Measurements from ENCODE around the gene BUB3. TPM values are rescaled to one million over a fixed set of nuclear protein-coding genes. Genes with fewer than 3 reads are reported as not detected.
A peak's percentile ranks its signal among the peaks of the same experiment; 100 is the strongest.

The BUB3 gene
- total RNA-seq, 1 donor, result 134 TPM

DNA sequence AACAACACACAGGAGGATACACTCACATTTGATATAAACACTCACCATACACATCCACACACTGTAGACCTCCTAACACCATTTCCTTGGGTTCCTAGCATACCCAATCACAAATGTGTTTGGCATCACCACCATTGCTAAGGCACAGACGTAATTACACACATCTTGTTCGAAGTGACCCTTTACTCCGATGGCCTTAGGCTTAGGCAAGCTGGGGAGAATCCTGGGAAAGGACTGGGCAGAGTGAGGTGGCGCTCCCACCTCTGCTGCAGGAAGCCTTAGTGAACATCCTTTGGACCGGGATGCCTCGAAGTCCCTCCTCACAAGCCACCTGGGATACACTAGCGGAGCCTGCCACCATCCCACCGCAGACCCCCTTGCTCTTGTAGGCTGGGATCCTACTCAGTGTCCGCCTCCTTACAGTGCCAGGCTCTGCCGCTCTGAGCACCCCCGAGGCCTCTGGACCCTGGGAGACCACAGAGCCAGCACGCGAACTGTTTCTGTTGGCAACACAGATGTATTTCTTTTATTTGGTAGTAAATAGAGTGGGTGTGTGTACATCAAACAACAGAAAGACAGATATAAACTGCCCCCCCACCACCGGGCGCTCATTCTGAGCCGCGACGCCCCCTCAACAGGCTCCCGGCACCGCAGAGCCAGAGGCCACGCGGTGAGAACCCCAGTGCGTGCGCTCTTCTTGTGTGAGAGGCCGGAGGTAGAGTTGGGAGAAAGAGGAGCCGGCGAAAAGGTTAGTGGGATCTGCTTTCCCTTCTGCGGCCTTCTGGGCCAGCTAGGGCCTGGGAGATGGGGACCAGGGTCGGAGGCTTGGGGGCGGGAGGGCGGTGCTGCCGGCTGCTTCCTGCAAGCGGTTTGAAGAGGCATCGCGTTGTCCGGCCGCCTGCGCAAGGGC is 12.2 kb upstream of the BUB3 start:
- no peak for DNase-seq (ENCODE audit: low read depth)
- no peak overlapping the region for H3K4me3 ChIP-seq (ENCODE audit: low read depth, low read length)
- TF ChIP-seq, protein P1, sequence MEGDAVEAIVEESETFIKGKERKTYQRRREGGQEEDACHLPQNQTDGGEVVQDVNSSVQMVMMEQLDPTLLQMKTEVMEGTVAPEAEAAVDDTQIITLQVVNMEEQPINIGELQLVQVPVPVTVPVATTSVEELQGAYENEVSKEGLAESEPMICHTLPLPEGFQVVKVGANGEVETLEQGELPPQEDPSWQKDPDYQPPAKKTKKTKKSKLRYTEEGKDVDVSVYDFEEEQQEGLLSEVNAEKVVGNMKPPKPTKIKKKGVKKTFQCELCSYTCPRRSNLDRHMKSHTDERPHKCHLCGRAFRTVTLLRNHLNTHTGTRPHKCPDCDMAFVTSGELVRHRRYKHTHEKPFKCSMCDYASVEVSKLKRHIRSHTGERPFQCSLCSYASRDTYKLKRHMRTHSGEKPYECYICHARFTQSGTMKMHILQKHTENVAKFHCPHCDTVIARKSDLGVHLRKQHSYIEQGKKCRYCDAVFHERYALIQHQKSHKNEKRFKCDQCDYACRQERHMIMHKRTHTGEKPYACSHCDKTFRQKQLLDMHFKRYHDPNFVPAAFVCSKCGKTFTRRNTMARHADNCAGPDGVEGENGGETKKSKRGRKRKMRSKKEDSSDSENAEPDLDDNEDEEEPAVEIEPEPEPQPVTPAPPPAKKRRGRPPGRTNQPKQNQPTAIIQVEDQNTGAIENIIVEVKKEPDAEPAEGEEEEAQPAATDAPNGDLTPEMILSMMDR (IDR thresholded peaks at IDR 0.05; ENCODE audit: insufficient read depth, low read depth, low read length), result no peak

DNA sequence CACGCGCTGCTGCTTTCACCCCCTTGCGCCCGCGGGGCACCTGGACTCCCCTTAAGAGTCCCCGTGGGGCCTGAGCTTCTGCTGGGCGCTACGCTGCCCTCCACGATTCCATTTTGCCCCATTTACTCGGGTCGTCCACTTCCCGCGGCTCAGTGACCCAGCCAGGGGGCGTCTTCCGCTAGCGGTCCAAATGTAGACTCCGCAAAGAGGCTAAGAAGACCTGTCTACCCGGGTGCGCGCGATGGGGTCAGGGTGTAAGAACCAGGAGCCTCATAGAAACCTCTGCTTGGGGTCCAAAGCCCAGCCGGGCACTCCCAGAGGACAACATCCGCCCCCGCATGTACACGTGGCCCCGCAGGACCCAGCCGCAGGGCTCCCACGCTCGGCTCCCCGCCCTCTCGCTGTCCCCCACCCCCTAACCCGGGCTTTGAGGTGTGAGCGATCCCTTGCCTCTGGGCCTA is 11.5 kb upstream of the BUB3 start:
- DNase-seq (ENCODE audit: low read depth), result no peak
- H3K4me3 ChIP-seq (ENCODE audit: low read depth, low read length), result no peak overlapping the region

DNA sequence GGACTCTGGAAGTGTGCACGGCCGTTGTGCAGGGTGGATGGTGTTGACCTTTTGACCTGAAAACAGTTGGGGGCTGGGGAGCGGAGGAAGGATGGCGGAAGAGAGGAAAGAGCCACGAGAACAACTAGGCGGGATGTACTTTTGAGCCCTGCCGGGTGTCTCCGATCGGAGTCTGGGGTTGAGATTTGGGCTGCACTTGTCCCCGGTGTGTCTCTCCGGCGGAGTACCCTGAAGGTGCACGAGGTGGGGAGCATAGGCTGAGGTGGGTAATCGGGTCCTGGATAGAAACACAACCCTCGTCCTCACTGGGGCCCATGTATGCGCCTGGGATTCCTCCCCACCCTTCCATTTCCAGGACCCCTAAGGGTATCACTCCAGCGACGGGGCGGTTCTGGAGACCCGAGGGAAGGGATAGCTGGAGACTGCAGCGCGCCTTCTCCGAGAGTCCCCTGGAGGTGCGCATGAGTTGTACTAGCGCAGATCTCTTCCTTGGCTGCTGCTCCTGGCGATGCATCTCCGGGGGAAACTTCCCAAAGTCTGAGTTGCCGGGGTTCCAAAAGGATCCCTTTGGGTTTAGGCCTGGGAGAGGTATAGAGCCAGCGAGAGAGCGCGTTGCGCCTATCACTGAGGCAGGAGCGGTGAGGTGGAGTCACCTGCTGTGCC is 10.9 kb upstream of the BUB3 start:
- H3K4me3 ChIP-seq (ENCODE audit: low read depth, low read length), result no peak overlapping the region
- TF ChIP-seq, protein P1 (IDR thresholded peaks at IDR 0.05; ENCODE audit: insufficient read depth, low read depth, low read length), result no peak
- no peak for DNase-seq (ENCODE audit: low read depth)

More for the DNA sequence above, 11.5 kb upstream of the BUB3 start:
- TF ChIP-seq, protein P1 (IDR thresholded peaks at IDR 0.05; ENCODE audit: insufficient read depth, low read depth, low read length), result no peak

DNA sequence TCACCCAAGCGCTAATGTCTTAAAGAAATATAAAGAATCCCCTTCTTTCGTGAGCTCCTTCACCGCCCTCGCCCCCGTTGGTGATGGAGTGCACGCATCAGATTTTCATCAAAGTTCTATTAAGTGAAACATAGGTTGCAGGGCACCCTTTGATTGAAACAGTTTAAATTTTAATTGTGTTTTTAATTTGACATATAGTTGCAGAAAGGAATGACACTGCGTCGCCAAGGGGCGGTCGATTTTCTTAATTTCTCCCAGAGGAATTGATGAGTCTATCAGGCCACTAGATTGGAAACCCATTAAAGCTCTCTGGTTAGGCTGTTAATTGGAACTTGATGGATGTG is 10.4 kb upstream of the BUB3 start:
- no peak overlapping the region for H3K4me3 ChIP-seq (ENCODE audit: low read depth, low read length)
- no peak for DNase-seq (ENCODE audit: low read depth)
- TF ChIP-seq, protein P1 (IDR thresholded peaks at IDR 0.05; ENCODE audit: insufficient read depth, low read depth, low read length), result no peak

DNA sequence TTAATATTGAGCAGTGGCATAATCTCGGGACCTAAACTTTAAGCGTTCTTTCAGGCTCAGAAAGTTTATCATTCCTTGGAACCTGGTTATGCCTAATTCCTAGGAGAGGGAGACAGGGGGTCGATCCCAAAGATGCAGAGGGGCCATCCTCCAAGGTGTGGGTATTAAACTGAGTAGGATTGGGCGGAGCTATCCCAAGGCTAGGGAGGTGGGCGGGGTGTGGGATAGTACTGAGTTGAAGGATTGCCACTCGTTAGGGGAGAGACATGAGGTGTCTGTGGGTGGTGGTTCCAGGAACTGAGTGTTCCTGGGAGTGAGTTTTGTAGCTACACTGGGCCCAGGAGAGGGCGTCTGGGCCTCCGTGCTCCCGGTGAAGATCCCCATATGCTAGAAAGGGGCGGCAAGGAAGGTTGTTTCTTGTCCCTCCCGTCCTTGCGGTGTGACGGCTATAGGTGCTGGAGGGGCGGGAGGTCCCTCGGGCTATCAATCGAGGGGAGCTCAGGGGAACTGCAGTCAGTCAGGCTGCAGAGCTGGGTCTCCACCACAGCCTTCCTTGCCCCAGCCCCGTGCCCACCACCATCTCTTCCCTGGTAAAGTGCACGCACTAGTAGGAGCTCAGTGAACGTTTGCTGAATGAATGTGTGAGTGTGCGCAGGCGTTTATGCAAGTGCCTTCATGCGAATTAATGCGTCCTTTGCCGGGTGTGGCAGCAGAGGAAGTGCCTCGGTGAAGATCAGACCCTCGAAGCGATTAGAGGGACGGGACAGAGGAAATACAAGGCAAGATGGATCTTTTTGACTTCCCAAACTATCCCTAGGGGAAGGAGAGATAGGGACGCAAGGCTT is 9.3 kb upstream of the BUB3 start:
- no peak for DNase-seq (ENCODE audit: low read depth)
- TF ChIP-seq, protein P1 (IDR thresholded peaks at IDR 0.05; ENCODE audit: insufficient read depth, low read depth, low read length), result peak; percentile 18

DNA sequence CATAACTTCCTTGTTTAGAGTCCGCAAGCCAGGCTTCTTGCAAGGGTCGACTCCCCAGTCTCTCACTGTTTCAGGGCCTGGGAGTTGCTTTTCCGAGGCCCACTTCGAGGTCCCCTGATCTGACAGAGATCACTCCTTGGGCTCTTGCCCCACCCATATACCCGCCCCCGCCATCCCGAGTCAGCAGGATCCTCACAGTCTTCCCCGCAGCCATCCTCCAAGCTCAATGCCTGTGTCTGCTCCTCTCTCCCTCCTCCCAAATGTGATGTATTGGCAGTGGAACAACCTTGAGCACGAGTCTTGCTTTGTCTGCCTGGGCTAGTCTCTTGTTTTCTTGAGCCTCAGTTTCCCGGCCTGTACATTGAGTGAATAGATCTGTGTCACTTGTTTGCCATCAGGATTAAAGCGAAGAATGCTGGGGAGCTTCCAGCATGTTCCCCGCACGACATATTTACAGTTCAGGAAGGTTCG is 8.6 kb upstream of the BUB3 start:
- no peak for DNase-seq (ENCODE audit: low read depth)
- TF ChIP-seq, protein P1 (IDR thresholded peaks at IDR 0.05; ENCODE audit: insufficient read depth, low read depth, low read length), result no peak
- H3K4me3 ChIP-seq (ENCODE audit: low read depth, low read length), result no peak overlapping the region

More for the DNA sequence above, 9.3 kb upstream of the BUB3 start:
- no peak overlapping the region for H3K4me3 ChIP-seq (ENCODE audit: low read depth, low read length)
